ENCODE results near the gene PRKAG2.

DNA sequence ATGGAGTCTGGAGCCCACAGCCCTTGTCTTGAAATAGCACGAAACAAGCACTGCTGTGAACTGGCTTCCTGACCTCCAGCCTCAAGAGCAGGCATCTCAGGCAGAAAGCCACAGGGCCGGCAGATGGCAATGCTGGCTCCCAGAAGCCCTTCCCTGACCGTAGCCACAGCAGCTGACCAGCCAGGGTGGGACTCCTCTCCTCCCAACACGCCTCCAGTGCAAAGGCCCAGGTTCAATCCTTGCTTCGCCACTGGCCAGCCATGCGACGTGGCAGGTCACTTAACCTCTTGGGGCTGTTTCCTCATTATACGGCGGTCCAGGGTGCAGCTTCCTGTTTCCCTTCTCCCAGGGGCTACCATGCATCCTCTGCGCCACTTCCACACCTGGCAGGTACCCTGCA, 12.8 kb downstream of the PRKAG2 start:
- no peak for TF ChIP-seq POLR2A (IDR thresholded peaks at IDR 0.05; ENCODE audit: low read depth, low read length)
- no peak for TF ChIP-seq TAF1 (IDR thresholded peaks at IDR 0.05; ENCODE audit: low read depth, low read length)
- TF ChIP-seq POLR2AphosphoS5 (IDR thresholded peaks at IDR 0.05; ENCODE audit: low read depth, low read length), result no peak
- TF ChIP-seq PAX5 (IDR thresholded peaks at IDR 0.05; ENCODE audit: insufficient read depth, low read length, severe bottlenecking), result no peak
- no peak for TF ChIP-seq SPI1 (IDR thresholded peaks at IDR 0.05; ENCODE audit: low read depth, low read length)

All from GM12891 (cell line).